ENCODE data around the gene MYZAP.
A peak's percentile ranks its signal among the peaks of the same experiment; 100 is the strongest.

MYZAP gene

GRCh38 chr15:57705746-57706404 lies 114.2 kb downstream of the MYZAP start:
- peak; percentile 31 for DNase-seq

GRCh38 chr15:57706405-57707209 lies 114.9 kb downstream of the MYZAP start, which contains the start of gene POLR2M:
TSS of gene POLR2M (plus strand) at chr15:57706714. CDS start at chr15:57706843, 129 bp downstream.
- peak; percentile 82 for DNase-seq

GRCh38 chr15:57708047-57708446 lies 116.3 kb downstream of the MYZAP start:
- DNase-seq: no peak

- no peak for DNase-seq
Measured at GRCh38 chr15:57718309-57718708, 126.6 kb downstream of the MYZAP start.

- no peak for DNase-seq
Measured at GRCh38 chr15:57720867-57721266, 129.2 kb downstream of the MYZAP start.

- DNase-seq: no peak
Measured at GRCh38 chr15:57726411-57726810, 134.7 kb downstream of the MYZAP start.

GRCh38 chr15:57727031-57727430 lies 135.3 kb downstream of the MYZAP start:
- no peak for DNase-seq

- DNase-seq: no peak
Measured at GRCh38 chr15:57728436-57728835, 136.7 kb downstream of the MYZAP start.

- no peak for DNase-seq
Measured at GRCh38 chr15:57730876-57731275, 139.2 kb downstream of the MYZAP start.

- DNase-seq: no peak
Measured at GRCh38 chr15:57731530-57732103, 139.9 kb downstream of the MYZAP start.

GRCh38 chr15:57732526-57733331 lies 141.0 kb downstream of the MYZAP start:
- peak; percentile 42 for DNase-seq

- DNase-seq: no peak
Measured at GRCh38 chr15:57734860-57735259, 143.2 kb downstream of the MYZAP start.

Data from activated CD4-positive, CD25-positive, alpha-beta regulatory T cell treated with anti-CD3 and anti-CD28 coated beads, Interleukin-2, amount 50 U/mL, for 72 hours (primary cell).